A549 (cell line): ENCODE results near the gene VANGL1. TPM values are rescaled to one million over a fixed set of nuclear protein-coding genes. Genes with fewer than 3 reads are reported as not detected.
A peak's percentile ranks its signal among the peaks of the same experiment; 100 is the strongest.

Experiments used
- ATAC-seq, 2 experiments: fragments of 200-7000 bp in 1 of 2; fragments of >200 bp in 1 of 2; cut with Nextera tagmentation in 1 of 2; cut with Tn5 transposase in 1 of 2; 3 replicates each; pipeline versions ENCODE4 v1.8.0 to v1.9.1; 2018 to 2020; ENCODE audit warnings: mild to moderate bottlenecking in 1 of 2, moderate library complexity in 1 of 2
- CTCF ChIA-PET: fragments of 300-600 bp; sonication (Branson Sonifier 250); formaldehyde crosslinking; extraction: SDS; loops from one replicate; lab custom pipeline; 2021; ENCODE audit warnings: antibody characterized with exemption, inconsistent platforms; lab: Yijun Ruan, JAX
- POLR2A ChIA-PET: fragments of 350-600 bp; formaldehyde crosslinking; extraction: SDS; loops from one replicate; lab custom pipeline; 2021; ENCODE audit warnings: antibody characterized with exemption, inconsistent platforms; lab: Yijun Ruan, JAX
- DNase-seq, 2 experiments: peaks; one replicate each; pipeline versions ENCODE4 v3.0.0 to v3.0.0-alpha.2; 2011 to 2016; ENCODE audit warnings: low read depth in 1 of 2, low spot score in 1 of 2
- FAIRE-seq: peaks from 2 replicates; lab custom pipeline; 2011; peaks lifted over from hg19 to GRCh38; lab: Jason Lieb, UNC
- H3K27ac ChIP-seq, 2 experiments: fragments of >200 bp; sonication (Bioruptor Twin); formaldehyde crosslinking; 3 replicates each; pipeline ENCODE4 v1.5.1; 2016 to 2017
- H3K4me1 ChIP-seq: fragments of >200 bp; sonication (Bioruptor Twin); formaldehyde crosslinking; 3 replicates; pipeline ENCODE4 v1.6.1; 2016
- H3K4me2 ChIP-seq: fragments of >200 bp; sonication (Bioruptor Twin); formaldehyde crosslinking; 3 replicates; pipeline ENCODE4 v1.6.1; 2016
- H3K4me3 ChIP-seq: fragments of >200 bp; sonication (Bioruptor Twin); formaldehyde crosslinking; 3 replicates; pipeline ENCODE4 v1.5.1; 2016
- H3K9me3 ChIP-seq: fragments of >200 bp; sonication (Bioruptor Twin); formaldehyde crosslinking; 3 replicates; pipeline ENCODE4 v1.6.1; 2016
- CHD2 ChIP-seq: fragments of 150-350 bp; IDR thresholded peaks from 2 replicates; pipeline ENCODE4 v1.6.1; 2014; ENCODE audit warnings: low read length; ENCODE audit not compliant: partially characterized antibody
- CHD4 ChIP-seq: fragments of 200-600 bp; sonication (generic); IDR thresholded peaks from 2 replicates; pipeline ENCODE4 v1.6.1; 2016; ENCODE audit warnings: antibody characterized with exemption, mild to moderate bottlenecking, borderline replicate concordance
- CTCF ChIP-seq: fragments of >200 bp; sonication (Bioruptor Twin); formaldehyde crosslinking; IDR thresholded peaks from 3 replicates; pipeline ENCODE4 v1.5.1; 2016
- E2F6 ChIP-seq: IDR thresholded peaks from 2 replicates; pipeline ENCODE4 v1.6.1; 2012; ENCODE audit warnings: low read depth, borderline replicate concordance
- EHF ChIP-seq: fragments of 250-450 bp; sonication (Bioruptor Pico); IDR thresholded peaks from 2 replicates; pipeline ENCODE4 v1.5.0; 2020; ENCODE audit warnings: mild to moderate bottlenecking
- EHMT2 ChIP-seq: fragments of 200-600 bp; sonication (generic); IDR thresholded peaks from 2 replicates; pipeline ENCODE4 v1.6.1; 2016; ENCODE audit warnings: antibody characterized with exemption, low read depth, mild to moderate bottlenecking, moderate library complexity
- ESRRA ChIP-seq: fragments of 150-350 bp; IDR thresholded peaks from 2 replicates; pipeline ENCODE4 v1.6.1; 2014; ENCODE audit warnings: mild to moderate bottlenecking, low read length, borderline replicate concordance
- FOSL2 ChIP-seq, 2 experiments: fragments of 450-650 bp in 1 of 2; fragments of >200 bp in 1 of 2; sonication (Bioruptor Twin) in 1 of 2; formaldehyde crosslinking; IDR thresholded peaks; 2 replicates each; pipeline versions ENCODE4 v1.5.0 to v1.6.1; 2016 to 2020; ENCODE audit warnings: mild to moderate bottlenecking in 1 of 2, moderate library complexity in 1 of 2
- FOXS1 ChIP-seq: fragments of 250-450 bp; sonication (Bioruptor Pico); IDR thresholded peaks from 2 replicates; pipeline ENCODE4 v1.5.0; 2020; ENCODE audit warnings: mild to moderate bottlenecking, moderate library complexity
- HES2 ChIP-seq: fragments of >200 bp; sonication (Bioruptor Twin); formaldehyde crosslinking; IDR thresholded peaks from 2 replicates; pipeline ENCODE4 v1.6.1; 2016
- HOXA7 ChIP-seq: fragments of 250-450 bp; sonication (Bioruptor Pico); IDR thresholded peaks from 2 replicates; pipeline ENCODE4 v1.5.0; 2020; ENCODE audit warnings: mild to moderate bottlenecking, moderate library complexity
- HOXB13 ChIP-seq: fragments of 250-450 bp; sonication (Bioruptor Pico); IDR thresholded peaks from 2 replicates; pipeline ENCODE4 v1.5.0; 2020; ENCODE audit warnings: low read depth, mild to moderate bottlenecking, moderate library complexity
- JUN ChIP-seq, 2 experiments: fragments of >200 bp; sonication (Bioruptor Twin); formaldehyde crosslinking; IDR thresholded peaks; 2 replicates in 1 of 2; 3 replicates in 1 of 2; pipeline ENCODE4 v1.6.1; 2016 to 2017
- MAX ChIP-seq: IDR thresholded peaks from 2 replicates; pipeline ENCODE4 v1.6.1; 2012
- MYC ChIP-seq: IDR thresholded peaks from 2 replicates; pipeline ENCODE4 v1.6.1; 2012; ENCODE audit warnings: mild to moderate bottlenecking, inconsistent platforms, low read length, improper control_type of control experiment, borderline replicate concordance
- PHF8 ChIP-seq: fragments of 200-600 bp; sonication (generic); IDR thresholded peaks from 2 replicates; pipeline ENCODE4 v1.6.1; 2016; ENCODE audit warnings: low read depth, mild to moderate bottlenecking, antibody characterized with exemption, moderate library complexity, borderline replicate concordance
- POLR2A ChIP-seq: IDR thresholded peaks from 2 replicates; pipeline ENCODE4 v1.6.1; 2012; ENCODE audit warnings: mild to moderate bottlenecking, low read length
- RAD21 ChIP-seq, 2 experiments: fragments of >200 bp in 1 of 2; sonication (Bioruptor Twin) in 1 of 2; formaldehyde crosslinking in 1 of 2; IDR thresholded peaks in 1 of 2; conservative IDR thresholded peaks in 1 of 2; 2 replicates in 1 of 2; 3 replicates in 1 of 2; pipeline ENCODE4 v1.6.1; 2012 to 2018; ENCODE audit warnings: inconsistent platforms in 1 of 2
- RARB ChIP-seq: fragments of 250-450 bp; sonication (Bioruptor Pico); IDR thresholded peaks from 2 replicates; pipeline ENCODE4 v1.8.0; 2021; ENCODE audit warnings: mild to moderate bottlenecking, moderate library complexity
- RCOR1 ChIP-seq: fragments of 150-350 bp; IDR thresholded peaks from 2 replicates; pipeline ENCODE4 v1.6.1; 2014; ENCODE audit warnings: antibody characterized with exemption, low read length, low read depth
- REST ChIP-seq: fragments of 200-600 bp; sonication (generic); IDR thresholded peaks from 2 replicates; pipeline ENCODE4 v1.6.1; 2016; ENCODE audit warnings: antibody characterized with exemption, mild to moderate bottlenecking, moderate library complexity
- RNF2 ChIP-seq: fragments of 200-600 bp; sonication (generic); IDR thresholded peaks from 2 replicates; pipeline ENCODE4 v1.6.1; 2016; ENCODE audit warnings: low read depth, mild to moderate bottlenecking, antibody characterized with exemption, moderate library complexity, borderline replicate concordance
- TP53 ChIP-seq: fragments of 250-450 bp; sonication (Bioruptor Pico); IDR thresholded peaks from 2 replicates; pipeline ENCODE4 v1.5.0; 2021; ENCODE audit warnings: mild to moderate bottlenecking, moderate library complexity
- ZNF302 ChIP-seq: fragments of 250-450 bp; sonication (Bioruptor Pico); IDR thresholded peaks from 2 replicates; pipeline ENCODE4 v1.9.0; 2021; ENCODE audit warnings: inconsistent platforms, mild to moderate bottlenecking, moderate library complexity
- WGBS: methylation state at CpG from one replicate; pipeline ENCODE4 v1.1.6; 2017; ENCODE audit errors: missing lambda C conversion rate; 5-methylcytosine and 5-hydroxymethylcytosine counted together
- polyA minus RNA-seq: library from RNA; depleted of rRNA, polyadenylated mRNA; stranded (reverse); fragments of >200 nt; gene quantifications from 2 replicates; pipeline ENCODE4 v1.2.3, GENCODE V29; 2011; rRNA and poly(A)+ RNA removed
- polyA plus RNA-seq, 4 experiments: library from polyadenylated mRNA; depleted of rRNA in 3 of 4; stranded (reverse); fragments of >200 nt; fragmentation: RNase III in 1 of 4; extraction: RNeasy Plus Mini Kit Qiagen cat#74134 plus additional on column Dnase treatment in 1 of 4; gene quantifications; 2 replicates in 3 of 4; 3 replicates in 1 of 4; pipeline ENCODE4 v1.2.3, GENCODE V29; 2011 to 2017

VANGL1 gene
- polyA plus RNA-seq (2011; rRNA removed), result 11.5 and 15.1 TPM in 2 replicates
- polyA plus RNA-seq (2012; cell fraction: cytosol; rRNA removed), result 6.9 and 9.6 TPM in 2 replicates
- polyA plus RNA-seq (2012; cell fraction: nucleus; rRNA removed), result 7.2 and 8.0 TPM in 2 replicates
- polyA plus RNA-seq (2017; fragmentation: RNase III; extraction: RNeasy Plus Mini Kit Qiagen cat#74134 plus additional on column Dnase treatment), result 9.5 to 11.0 TPM (median 10.7 TPM) in 3 replicates
- polyA minus RNA-seq, result 16.5 and 23.8 TPM in 2 replicates

GRCh38 chr1:115641762-115642167, at the start of gene VANGL1:
TSS of gene VANGL1 (plus strand) at chr1:115641970. CDS start at chr1:115651414, 9,444 bp downstream.
- peaks cover 15% of the 10 kb centered on the region for H3K4me1 ChIP-seq
- FAIRE-seq, result no peak
- peaks cover 3% of the 10 kb centered on the region; the same call in 2 of the 3 replicates for H3K9me3 ChIP-seq
- ChIA-PET CTCF (interaction anchor here (0.7 to 2.6 kb wide), 4 partner anchors 30 to 124 kb away, joined by 3 to 10 read pairs (median 4); no protein-coding TSS in a partner anchor), POLR2A (no interaction called here)
- ATAC-seq, result peak; percentile 91 to 94
- H3K4me3 ChIP-seq, result peak within 1 kb of the TSS; percentile 96
- H3K4me2 ChIP-seq, result peak within 1 kb of the TSS; percentile 96
- TF ChIP-seq FOSL2 (IDR thresholded peaks at IDR 0.05) (no peak), FOSL2 (CRISPR knock-in tag; IDR thresholded peaks at IDR 0.05) (no peak), ZNF302 (CRISPR knock-in tag) (no peak), EHF (no peak), RAD21 (conservative IDR thresholded peaks at IDR 0.05 in 1 of 2, IDR thresholded peaks at IDR 0.05 in 1 of 2) (no peak), PHF8 (no peak), HOXA7 (no peak), CHD2 (peak; percentile 49), TP53 (CRISPR knock-in tag) (no peak), REST (peak; percentile 30; the same call in 1 of the 2 replicates), HOXB13 (CRISPR knock-in tag) (no peak), JUN (IDR thresholded peaks at IDR 0.05) (0 out of 5 replicates have a peak, but pooled peaks of 1 of the 2 experiments have one; percentile 34), MYC (no peak), RNF2 (no peak), RARB (CRISPR knock-in tag) (no peak), HES2 (no peak), CHD4 (no peak), FOXS1 (CRISPR knock-in tag) (no peak), CTCF (no peak), EHMT2 (no peak), POLR2A (peak; percentile 42; the same call in 1 of the 2 replicates), ESRRA (no peak), RCOR1 (no peak), MAX (0 out of 2 replicates have a peak, but pooled peaks have one; percentile 43), E2F6 (peak; percentile 36; the same call in 1 of the 2 replicates)
- H3K27ac ChIP-seq, result peak within 1 kb of the TSS; percentile 90 to 96
- 0% methylated on average over 4 of the region's 61 CpGs for WGBS
- DNase-seq, result peak; percentile 56 to 57
